Choroid plexus epithelial cell (primary cell): ENCODE measurements around the gene GALNT9.

Experiments
- DNase-seq: peaks from one replicate; pipeline ENCODE4 v3.0.0-alpha.2; 2010; ENCODE audit warnings: low read depth
- H3K4me3 ChIP-seq: 2 replicates; pipeline ENCODE4 v1.5.1; 2011; ENCODE audit warnings: low read depth, mild to moderate bottlenecking, control low read depth, low read length, moderate library complexity
- TF ChIP-seq, protein P1 (sequence below): conservative IDR thresholded peaks from 2 replicates; pipeline ENCODE4 v1.5.1; 2011; ENCODE audit warnings: low read depth, mild to moderate bottlenecking, control low read depth, inconsistent platforms, low read length, moderate library complexity

The GALNT9 gene

GRCh38 chr12:132174839-132175490, 154.4 kb downstream of the GALNT9 start:
- DNase-seq, result no peak
- no peak overlapping the region for H3K4me3 ChIP-seq
- TF ChIP-seq, protein P1, sequence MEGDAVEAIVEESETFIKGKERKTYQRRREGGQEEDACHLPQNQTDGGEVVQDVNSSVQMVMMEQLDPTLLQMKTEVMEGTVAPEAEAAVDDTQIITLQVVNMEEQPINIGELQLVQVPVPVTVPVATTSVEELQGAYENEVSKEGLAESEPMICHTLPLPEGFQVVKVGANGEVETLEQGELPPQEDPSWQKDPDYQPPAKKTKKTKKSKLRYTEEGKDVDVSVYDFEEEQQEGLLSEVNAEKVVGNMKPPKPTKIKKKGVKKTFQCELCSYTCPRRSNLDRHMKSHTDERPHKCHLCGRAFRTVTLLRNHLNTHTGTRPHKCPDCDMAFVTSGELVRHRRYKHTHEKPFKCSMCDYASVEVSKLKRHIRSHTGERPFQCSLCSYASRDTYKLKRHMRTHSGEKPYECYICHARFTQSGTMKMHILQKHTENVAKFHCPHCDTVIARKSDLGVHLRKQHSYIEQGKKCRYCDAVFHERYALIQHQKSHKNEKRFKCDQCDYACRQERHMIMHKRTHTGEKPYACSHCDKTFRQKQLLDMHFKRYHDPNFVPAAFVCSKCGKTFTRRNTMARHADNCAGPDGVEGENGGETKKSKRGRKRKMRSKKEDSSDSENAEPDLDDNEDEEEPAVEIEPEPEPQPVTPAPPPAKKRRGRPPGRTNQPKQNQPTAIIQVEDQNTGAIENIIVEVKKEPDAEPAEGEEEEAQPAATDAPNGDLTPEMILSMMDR, result no peak

- H3K4me3 ChIP-seq, result no peak overlapping the region
- no peak for DNase-seq
- TF ChIP-seq, protein P1, result no peak
These were observed 155.2 kb downstream of the GALNT9 start for GRCh38 chr12:132174015-132174838.

DNA sequence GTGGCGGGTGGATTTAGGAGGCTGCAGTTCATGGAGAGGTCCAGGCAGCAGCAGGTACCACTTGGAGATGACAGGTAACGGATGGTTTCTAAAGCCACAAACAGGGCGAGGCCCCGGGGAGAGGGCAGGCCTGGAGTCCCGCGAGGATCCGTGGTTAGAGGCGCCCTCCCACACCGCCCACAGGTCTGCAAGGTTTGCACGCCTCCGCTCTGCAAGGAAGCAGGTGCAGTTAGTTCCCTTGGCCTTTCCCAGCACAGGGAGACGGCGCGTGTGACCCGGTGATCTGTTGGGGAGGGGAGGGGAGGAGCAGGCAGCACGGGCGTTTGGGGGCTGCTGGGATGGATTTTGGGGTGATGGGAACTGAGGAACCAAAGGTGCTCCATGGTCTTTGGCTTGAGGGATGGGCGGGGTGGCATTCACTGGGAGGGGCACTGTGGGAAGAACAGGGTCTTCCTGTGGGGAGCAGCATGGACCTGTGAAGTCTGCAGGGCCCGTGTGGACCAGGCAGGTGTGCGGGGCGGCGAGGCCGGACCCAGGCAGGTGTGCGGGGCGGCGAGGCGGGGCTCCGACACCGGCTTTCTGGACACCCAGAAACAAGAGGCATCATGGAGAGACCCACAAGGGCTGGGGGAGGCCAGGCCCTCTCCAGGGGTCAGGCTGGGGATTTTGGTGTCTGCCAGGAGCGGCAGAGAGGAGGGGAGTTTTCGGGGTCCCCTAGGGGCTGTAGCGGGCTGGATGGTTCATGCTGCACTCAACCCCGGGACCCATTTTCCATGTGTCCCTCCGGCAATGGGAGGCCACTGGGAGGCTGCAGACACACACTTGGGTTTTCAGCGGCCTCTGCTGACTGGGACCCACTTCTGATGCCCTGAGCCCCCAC, 156.0 kb downstream of the GALNT9 start:
- no peak for DNase-seq
- TF ChIP-seq, protein P1, result no peak
- H3K4me3 ChIP-seq, result no peak overlapping the region

DNA sequence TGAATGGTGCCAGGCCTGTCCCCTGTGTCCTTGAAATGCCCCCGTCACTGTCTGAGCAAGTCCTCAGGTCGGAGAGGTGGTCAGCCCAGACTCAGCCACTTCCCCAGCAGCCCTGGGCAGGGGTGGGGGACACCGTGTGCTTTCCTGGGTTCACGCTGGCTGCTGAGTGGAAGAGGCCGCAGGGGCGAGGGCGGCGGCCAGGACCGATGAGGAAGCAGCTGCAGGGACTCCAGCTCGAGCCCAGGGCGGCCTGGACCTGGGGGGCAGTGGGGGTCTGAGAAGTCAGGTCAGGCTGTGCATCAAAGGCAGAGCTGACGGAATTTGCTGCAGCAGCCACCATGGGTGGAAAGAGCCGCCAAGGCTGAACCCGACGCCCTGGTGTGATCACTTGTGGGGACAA, 156.8 kb downstream of the GALNT9 start:
- no peak for DNase-seq
- TF ChIP-seq, protein P1, result no peak

DNA sequence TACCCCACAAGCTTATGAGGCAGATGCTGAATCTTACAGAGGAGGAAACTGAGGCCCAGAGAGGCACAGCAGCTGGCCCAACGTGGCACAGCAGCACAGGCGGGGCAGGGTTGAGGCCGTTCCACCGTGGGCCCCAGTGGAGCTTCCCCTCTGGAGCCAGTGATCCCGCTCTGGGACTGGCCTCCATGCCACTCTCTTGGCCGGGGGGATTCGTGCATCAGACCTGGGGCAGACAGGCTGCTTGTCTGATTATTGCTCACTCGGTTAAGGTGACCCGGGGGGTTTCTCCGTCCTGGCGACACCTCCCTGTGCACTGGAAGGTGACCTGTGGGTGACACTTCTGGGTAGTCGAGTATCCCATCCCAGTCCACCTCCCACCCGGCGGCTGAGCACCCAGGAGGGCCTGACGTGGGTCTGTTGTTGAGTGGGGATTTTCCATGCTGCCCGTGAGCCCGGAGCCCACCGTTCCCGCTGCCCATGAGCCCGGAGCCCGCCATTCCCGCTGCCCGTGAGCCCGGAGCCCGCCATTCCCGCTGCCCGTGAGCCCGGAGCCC, 157.3 kb downstream of the GALNT9 start:
- no peak overlapping the region for H3K4me3 ChIP-seq
- no peak for DNase-seq
- TF ChIP-seq, protein P1, result no peak

More for the DNA sequence above, 156.8 kb downstream of the GALNT9 start:
- no peak overlapping the region for H3K4me3 ChIP-seq

DNA sequence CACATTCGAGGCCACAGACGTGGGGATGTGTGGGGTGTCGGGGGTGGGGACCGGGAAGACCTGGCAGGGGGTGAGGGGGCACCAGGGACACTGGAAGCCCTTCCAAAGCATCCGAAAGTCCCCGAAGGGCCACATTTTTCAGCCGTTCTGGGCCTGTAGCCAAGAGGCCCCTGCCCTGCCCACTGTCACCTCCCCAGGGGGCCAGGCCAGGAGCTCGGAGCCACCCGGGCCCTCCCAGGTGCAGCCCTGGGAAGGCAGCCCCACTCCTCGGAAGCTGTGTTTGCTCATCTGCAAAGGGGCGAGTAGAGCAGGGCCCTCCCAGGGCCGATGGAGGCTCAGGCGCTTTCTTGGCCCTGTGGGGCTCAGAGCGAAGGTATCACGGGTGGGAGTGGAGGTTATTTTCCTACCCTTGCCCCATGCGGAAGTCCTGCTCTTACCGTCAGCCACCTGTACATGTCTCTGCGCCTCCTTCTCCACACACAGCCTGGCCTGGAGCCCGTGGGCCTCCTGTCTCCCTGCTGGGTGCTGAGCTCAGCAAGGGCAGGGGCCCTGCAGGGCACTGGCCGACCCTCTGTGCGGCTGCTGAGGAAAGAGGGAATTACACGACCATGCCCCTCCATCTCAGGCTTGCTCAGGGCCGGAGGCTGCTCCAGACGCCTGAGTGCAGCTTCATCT, 158.0 kb downstream of the GALNT9 start:
- TF ChIP-seq, protein P1, result no peak
- DNase-seq, result no peak
- H3K4me3 ChIP-seq, result no peak overlapping the region
